IPS DF 19.7 (cell line): Measurements from ENCODE around the gene PBLD.

Experiments used
- DNase-seq: peaks from one replicate; pipeline ENCODE4 v3.0.0-alpha.2; 2013; ENCODE audit warnings: low read depth, low spot score

The PBLD gene

DNA sequence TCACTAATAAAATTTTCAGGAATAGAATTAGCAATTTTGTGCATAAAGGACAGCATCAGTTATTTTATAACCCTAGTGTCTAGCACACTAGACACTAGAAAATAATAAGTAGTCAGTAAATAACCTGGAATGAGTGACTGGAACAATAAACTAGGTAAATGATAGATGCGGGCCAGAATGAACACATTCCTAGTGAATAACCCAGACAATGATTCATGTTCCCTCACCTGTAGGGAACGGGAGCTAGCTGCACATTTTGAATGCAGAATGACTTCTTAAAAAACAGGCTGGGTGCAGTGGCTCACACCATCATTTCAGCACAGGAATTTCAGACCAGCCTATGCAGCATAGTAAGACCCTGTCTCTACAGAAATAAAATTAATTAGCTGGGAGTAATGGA lies 97.6 kb downstream of the PBLD start:
- no peak for DNase-seq

- no peak for DNase-seq
Observed at GRCh38 chr10:68233046-68233445, 99.7 kb downstream of the PBLD start.
